ENCODE data around the gene RALGAPA2. TPM values are rescaled to one million over a fixed set of nuclear protein-coding genes. Genes with fewer than 3 reads are reported as not detected.
A peak's percentile ranks its signal among the peaks of the same experiment; 100 is the strongest.

The RALGAPA2 gene
- total RNA-seq, 4 donors from 2014 or later: 89.7 to 126 (median 97.8) TPM

GRCh38 chr20:20525214-20525613 lies 187.2 kb downstream of the RALGAPA2 start:
- Histone ChIP-seq H3K9me3 (no peaks in the 10 kb centered on the region), H3K27ac (peak overlapping the region in 2 of 3 donors; percentile 60 to 68), H3K36me3 (peaks cover 7 to 14% of the 10 kb centered on the region in 2 donors), H3K4me3 (replicated peaks in 1 of 3) (no peak overlapping the region), H3K4me1 (peaks cover 8 to 9% of the 10 kb centered on the region in 2 donors), H3K27me3 (no peaks in the 10 kb centered on the region)
- intact Hi-C loops (cut with DNase I): no loop called here
- WGBS, 2 donors: 52% methylated on average over 2 of the region's 2 CpGs
- DNase-seq: no peak
- no peak for TF ChIP-seq POLR2A (IDR thresholded peaks at IDR 0.05)
- no peak for TF ChIP-seq CTCF (IDR thresholded peaks at IDR 0.05)

GRCh38 chr20:20524756-20525155 lies 187.7 kb downstream of the RALGAPA2 start:
- no peaks in the 10 kb centered on the region for H3K9me3 ChIP-seq
- H3K27ac ChIP-seq: peak overlapping the region in 1 of 3 donors; percentile 60
- 62 to 71% methylated on average over 2 of the region's 2 CpGs for WGBS, 2 donors
- no peak overlapping the region for H3K4me3 ChIP-seq (replicated peaks in 1 of 3)
- intact Hi-C loops (cut with DNase I): no loop called here
- H3K4me1 ChIP-seq: peaks cover 8 to 9% of the 10 kb centered on the region in 2 donors
- H3K36me3 ChIP-seq: peaks cover 9 to 18% of the 10 kb centered on the region in 2 donors
- TF ChIP-seq POLR2A (IDR thresholded peaks at IDR 0.05): no peak
- TF ChIP-seq CTCF (IDR thresholded peaks at IDR 0.05): no peak
- no peak for DNase-seq
- H3K27me3 ChIP-seq: no peaks in the 10 kb centered on the region

- 98 to 99% methylated on average over 1 of the region's 1 CpG for WGBS, 2 donors
- intact Hi-C loops (cut with DNase I): no loop called here
These were observed 190.7 kb downstream of the RALGAPA2 start for GRCh38 chr20:20521736-20522135.

GRCh38 chr20:20520776-20521175 lies 191.7 kb downstream of the RALGAPA2 start:
- 93 to 94% methylated on average over 5 of the region's 5 CpGs for WGBS, 2 donors
- no peaks in the 10 kb centered on the region for H3K27me3 ChIP-seq
- H3K27ac ChIP-seq: no peak overlapping the region
- TF ChIP-seq CTCF (IDR thresholded peaks at IDR 0.05): no peak
- no peak for TF ChIP-seq POLR2A (IDR thresholded peaks at IDR 0.05)
- no peaks in the 10 kb centered on the region for H3K9me3 ChIP-seq
- peaks cover 6 to 13% of the 10 kb centered on the region in 2 donors for H3K36me3 ChIP-seq
- peaks cover 6 to 9% of the 10 kb centered on the region in 2 donors for H3K4me1 ChIP-seq
- DNase-seq: peak in 1 of 2 donors; percentile 25
- no peak overlapping the region for H3K4me3 ChIP-seq (replicated peaks in 1 of 3)
- intact Hi-C loops (cut with DNase I): no loop called here

More at GRCh38 chr20:20521736-20522135, 190.7 kb downstream of the RALGAPA2 start:
- no peak for TF ChIP-seq POLR2A (IDR thresholded peaks at IDR 0.05)
- TF ChIP-seq CTCF (IDR thresholded peaks at IDR 0.05): no peak
- peaks cover 8 to 9% of the 10 kb centered on the region in 2 donors for H3K4me1 ChIP-seq
- peaks cover 6 to 13% of the 10 kb centered on the region in 2 donors for H3K36me3 ChIP-seq
- no peaks in the 10 kb centered on the region for H3K9me3 ChIP-seq
- DNase-seq: no peak
- no peak overlapping the region for H3K27ac ChIP-seq
- no peaks in the 10 kb centered on the region for H3K27me3 ChIP-seq
- H3K4me3 ChIP-seq (replicated peaks in 1 of 3): no peak overlapping the region

GRCh38 chr20:20519269-20519668 lies 193.2 kb downstream of the RALGAPA2 start:
- Histone ChIP-seq H3K4me1 (no peaks in the 10 kb centered on the region), H3K9me3 (no peaks in the 10 kb centered on the region), H3K36me3 (peaks cover 8 to 13% of the 10 kb centered on the region in 2 donors), H3K27ac (no peak overlapping the region), H3K27me3 (no peaks in the 10 kb centered on the region), H3K4me3 (replicated peaks in 1 of 3) (no peak overlapping the region)
- intact Hi-C loops (cut with DNase I): no loop called here
- DNase-seq: no peak
- no peak for TF ChIP-seq POLR2A (IDR thresholded peaks at IDR 0.05)
- TF ChIP-seq CTCF (IDR thresholded peaks at IDR 0.05): no peak

Data from thyroid gland (tissue), 4 donors.